Measurements from ENCODE around the gene GSAP.

The GSAP gene

DNA sequence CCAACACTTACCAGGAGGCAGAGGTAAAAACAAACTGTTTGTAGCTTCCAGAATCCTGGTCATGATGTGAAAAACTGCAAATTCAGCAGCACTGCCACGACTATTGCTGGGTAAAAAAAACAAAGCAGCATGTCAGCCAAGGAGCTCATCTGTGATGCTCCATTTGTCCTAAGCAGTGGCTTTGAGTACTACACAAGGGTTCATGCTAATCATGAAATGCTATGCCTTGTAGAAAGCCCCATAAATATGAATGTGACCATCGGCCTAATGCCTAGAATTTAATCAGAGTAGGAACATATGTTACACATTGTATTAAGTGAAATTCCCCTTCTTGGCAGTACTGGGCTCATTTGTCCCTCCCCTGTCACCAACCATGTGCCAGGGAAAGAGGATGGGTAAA is 95.4 kb downstream of the GSAP start:
- no peak for ATAC-seq (ENCODE audit: low read depth)
- TF ChIP-seq, protein P1, sequence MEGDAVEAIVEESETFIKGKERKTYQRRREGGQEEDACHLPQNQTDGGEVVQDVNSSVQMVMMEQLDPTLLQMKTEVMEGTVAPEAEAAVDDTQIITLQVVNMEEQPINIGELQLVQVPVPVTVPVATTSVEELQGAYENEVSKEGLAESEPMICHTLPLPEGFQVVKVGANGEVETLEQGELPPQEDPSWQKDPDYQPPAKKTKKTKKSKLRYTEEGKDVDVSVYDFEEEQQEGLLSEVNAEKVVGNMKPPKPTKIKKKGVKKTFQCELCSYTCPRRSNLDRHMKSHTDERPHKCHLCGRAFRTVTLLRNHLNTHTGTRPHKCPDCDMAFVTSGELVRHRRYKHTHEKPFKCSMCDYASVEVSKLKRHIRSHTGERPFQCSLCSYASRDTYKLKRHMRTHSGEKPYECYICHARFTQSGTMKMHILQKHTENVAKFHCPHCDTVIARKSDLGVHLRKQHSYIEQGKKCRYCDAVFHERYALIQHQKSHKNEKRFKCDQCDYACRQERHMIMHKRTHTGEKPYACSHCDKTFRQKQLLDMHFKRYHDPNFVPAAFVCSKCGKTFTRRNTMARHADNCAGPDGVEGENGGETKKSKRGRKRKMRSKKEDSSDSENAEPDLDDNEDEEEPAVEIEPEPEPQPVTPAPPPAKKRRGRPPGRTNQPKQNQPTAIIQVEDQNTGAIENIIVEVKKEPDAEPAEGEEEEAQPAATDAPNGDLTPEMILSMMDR (IDR thresholded peaks at IDR 0.05; ENCODE audit: poor library complexity, severe bottlenecking), result no peak
- Histone ChIP-seq H3K9me3 (ENCODE audit: severe bottlenecking) (no peaks in the 10 kb centered on the region), H3K36me3 (ENCODE audit: low read depth) (no peaks in the 10 kb centered on the region), H3K4me3 (ENCODE audit: severe bottlenecking) (no peak overlapping the region), H3K27ac (ENCODE audit: poor library complexity, severe bottlenecking) (no peak overlapping the region), H3K27me3 (ENCODE audit: insufficient read depth, poor library complexity, severe bottlenecking) (no peaks in the 10 kb centered on the region), H3K4me1 (ENCODE audit: insufficient read depth, poor library complexity, severe bottlenecking) (no peaks in the 10 kb centered on the region)
- DNase-seq (ENCODE audit: low spot score), result no peak

DNA sequence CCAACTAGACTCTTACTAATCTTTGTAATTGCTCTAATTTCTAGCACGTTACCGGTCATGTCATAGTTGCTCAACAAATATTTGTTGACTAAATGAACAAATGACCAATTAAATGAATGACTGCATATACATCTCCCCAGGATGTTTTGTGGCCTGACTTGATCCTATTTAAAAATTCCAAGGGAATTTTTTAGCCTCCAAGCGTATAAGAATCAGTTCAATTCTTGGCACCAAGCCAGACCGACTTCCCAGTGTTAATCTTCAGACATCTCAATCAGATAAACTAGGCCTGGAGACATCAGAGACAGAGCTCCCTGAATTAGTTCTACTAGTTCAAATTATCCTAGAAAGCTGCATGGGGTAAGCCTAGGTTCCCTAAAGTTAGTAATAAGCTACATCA is 96.0 kb downstream of the GSAP start:
- no peaks in the 10 kb centered on the region for H3K36me3 ChIP-seq (ENCODE audit: low read depth)
- ATAC-seq (ENCODE audit: low read depth), result no peak
- H3K4me3 ChIP-seq (ENCODE audit: severe bottlenecking), result no peak overlapping the region
- TF ChIP-seq, protein P1 (IDR thresholded peaks at IDR 0.05; ENCODE audit: poor library complexity, severe bottlenecking), result no peak
- no peaks in the 10 kb centered on the region for H3K4me1 ChIP-seq (ENCODE audit: insufficient read depth, poor library complexity, severe bottlenecking)
- no peak overlapping the region for H3K27ac ChIP-seq (ENCODE audit: poor library complexity, severe bottlenecking)
- no peak for DNase-seq (ENCODE audit: low spot score)
- no peaks in the 10 kb centered on the region for H3K9me3 ChIP-seq (ENCODE audit: severe bottlenecking)
- H3K27me3 ChIP-seq (ENCODE audit: insufficient read depth, poor library complexity, severe bottlenecking), result no peaks in the 10 kb centered on the region

GRCh38 chr7:77318019-77318418 is 98.1 kb downstream of the GSAP start:
- TF ChIP-seq, protein P1 (IDR thresholded peaks at IDR 0.05; ENCODE audit: poor library complexity, severe bottlenecking), result no peak
- H3K27ac ChIP-seq (ENCODE audit: poor library complexity, severe bottlenecking), result no peak overlapping the region
- H3K4me1 ChIP-seq (ENCODE audit: insufficient read depth, poor library complexity, severe bottlenecking), result no peaks in the 10 kb centered on the region
- no peak overlapping the region for H3K4me3 ChIP-seq (ENCODE audit: severe bottlenecking)
- no peaks in the 10 kb centered on the region for H3K9me3 ChIP-seq (ENCODE audit: severe bottlenecking)
- H3K36me3 ChIP-seq (ENCODE audit: low read depth), result no peaks in the 10 kb centered on the region
- no peak for ATAC-seq (ENCODE audit: low read depth)
- H3K27me3 ChIP-seq (ENCODE audit: insufficient read depth, poor library complexity, severe bottlenecking), result no peaks in the 10 kb centered on the region
- DNase-seq (ENCODE audit: low spot score), result no peak

DNA sequence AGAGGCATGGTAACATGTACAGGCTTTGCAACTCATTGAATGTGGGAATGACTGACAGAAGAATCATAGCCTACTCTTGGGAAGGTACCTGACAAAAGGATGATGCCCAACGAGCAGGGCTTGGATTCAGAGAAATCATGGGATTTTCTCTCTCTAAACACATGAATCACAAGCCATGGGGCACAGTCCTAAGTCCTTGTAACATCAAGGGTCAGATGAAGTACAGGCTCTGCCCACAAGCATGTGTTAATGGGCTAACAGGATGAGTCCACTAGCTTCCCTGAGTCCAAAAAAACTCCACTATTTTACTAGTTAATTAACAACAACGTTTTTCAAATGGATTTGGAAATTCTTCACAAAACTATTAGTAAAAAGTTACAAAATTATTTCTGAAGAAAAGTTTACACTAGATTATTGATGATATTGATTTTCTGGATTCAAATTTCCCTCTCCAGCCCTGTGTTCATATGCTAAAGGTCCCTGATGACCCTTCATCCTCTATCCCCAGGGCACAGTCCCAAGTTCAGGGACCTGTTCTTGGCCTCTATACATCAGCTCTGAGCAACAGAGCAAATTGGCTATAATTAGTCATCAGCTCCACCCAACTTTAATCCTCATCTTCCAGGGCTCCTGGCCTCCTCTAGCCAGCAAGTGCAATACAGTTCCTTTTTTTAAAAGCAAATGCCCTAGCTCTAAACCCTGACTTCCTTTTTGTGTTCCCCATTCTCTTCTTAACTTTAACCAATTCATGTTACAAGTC is 99.8 kb downstream of the GSAP start:
- TF ChIP-seq, protein P1 (IDR thresholded peaks at IDR 0.05; ENCODE audit: poor library complexity, severe bottlenecking), result no peak
- peak; percentile 52; the same call in 2 of the 3 replicates for ATAC-seq (ENCODE audit: low read depth)
- no peak for DNase-seq (ENCODE audit: low spot score)

GRCh38 chr7:77315182-77315591 is 101.0 kb downstream of the GSAP start:
- Histone ChIP-seq H3K4me3 (ENCODE audit: severe bottlenecking) (no peak overlapping the region), H3K27ac (ENCODE audit: poor library complexity, severe bottlenecking) (no peak overlapping the region), H3K9me3 (ENCODE audit: severe bottlenecking) (no peaks in the 10 kb centered on the region), H3K4me1 (ENCODE audit: insufficient read depth, poor library complexity, severe bottlenecking) (peaks cover under 1% of the 10 kb centered on the region), H3K36me3 (ENCODE audit: low read depth) (no peaks in the 10 kb centered on the region), H3K27me3 (ENCODE audit: insufficient read depth, poor library complexity, severe bottlenecking) (no peaks in the 10 kb centered on the region)
- ATAC-seq (ENCODE audit: low read depth) (no peak), DNase-seq (ENCODE audit: low spot score) (no peak)
- TF ChIP-seq, protein P1 (IDR thresholded peaks at IDR 0.05; ENCODE audit: poor library complexity, severe bottlenecking), result no peak

More for the DNA sequence above, 99.8 kb downstream of the GSAP start:
- no peaks in the 10 kb centered on the region for H3K9me3 ChIP-seq (ENCODE audit: severe bottlenecking)
- no peak overlapping the region for H3K4me3 ChIP-seq (ENCODE audit: severe bottlenecking)
- no peaks in the 10 kb centered on the region for H3K4me1 ChIP-seq (ENCODE audit: insufficient read depth, poor library complexity, severe bottlenecking)
- H3K36me3 ChIP-seq (ENCODE audit: low read depth), result no peaks in the 10 kb centered on the region
- no peaks in the 10 kb centered on the region for H3K27me3 ChIP-seq (ENCODE audit: insufficient read depth, poor library complexity, severe bottlenecking)
- H3K27ac ChIP-seq (ENCODE audit: poor library complexity, severe bottlenecking), result no peak overlapping the region

All from RWPE2 (cell line).